GM18951 (cell line): ENCODE data around the gene GRID1.

Experiments
- POLR2A ChIP-seq: IDR thresholded peaks from 4 replicates; pipeline ENCODE4 v1.6.1; 2011; ENCODE audit warnings: mild to moderate bottlenecking; ENCODE audit not compliant: insufficient read length, insufficient read depth; ENCODE audit errors: extremely low read depth
- in situ Hi-C: fragments of 300-500 bp; cut with MboI; formaldehyde crosslinking; loops from one replicate; pipeline ENCODE4 v1.12.0; 2022; ENCODE audit warnings: low sequenced_read_pairs, mixed read lengths, inconsistent platforms; ENCODE audit not compliant: unreplicated experiment

GRID1 gene

DNA sequence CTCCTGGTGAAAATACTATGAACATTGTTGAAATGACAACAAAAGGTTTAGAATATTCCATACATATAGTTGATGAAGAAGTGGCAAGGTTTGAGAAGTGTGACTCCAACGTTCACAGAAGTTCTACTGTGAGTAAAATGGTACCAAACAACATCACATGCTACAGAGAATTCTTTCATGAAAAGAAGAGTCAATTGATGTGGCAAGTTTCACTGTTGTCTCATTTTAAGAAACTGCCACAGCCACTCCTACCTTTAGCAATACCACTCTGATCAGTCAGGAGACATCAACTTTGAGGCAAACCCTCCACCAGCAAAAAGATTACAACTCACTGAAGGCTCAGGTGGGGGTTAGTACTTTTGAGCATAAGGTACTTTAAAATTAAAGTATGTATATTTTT is 693.3 kb downstream of the GRID1 start:
- no peak for TF ChIP-seq POLR2A
- in situ Hi-C loops = no loop called here

DNA sequence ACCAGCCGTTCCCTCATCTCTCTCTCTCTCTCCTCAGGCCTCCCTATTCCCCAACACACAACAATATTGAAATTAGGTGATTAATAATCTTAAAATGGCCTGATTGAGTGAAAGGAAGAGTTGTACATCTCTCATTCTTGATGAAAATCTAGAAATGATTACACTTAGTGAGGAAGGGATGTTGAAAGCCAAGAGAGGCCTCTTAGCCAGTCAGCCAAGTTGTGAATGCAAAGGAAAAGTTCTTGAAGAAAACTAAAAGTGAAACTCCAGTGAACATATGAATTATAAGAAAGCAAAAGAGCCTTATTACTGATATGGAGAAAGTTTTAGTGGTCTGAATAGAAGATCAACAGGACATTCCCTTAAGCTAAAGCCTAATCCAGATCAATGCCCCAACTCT is 695.1 kb downstream of the GRID1 start:
- in situ Hi-C loops = no loop called here
- TF ChIP-seq POLR2A = no peak

DNA sequence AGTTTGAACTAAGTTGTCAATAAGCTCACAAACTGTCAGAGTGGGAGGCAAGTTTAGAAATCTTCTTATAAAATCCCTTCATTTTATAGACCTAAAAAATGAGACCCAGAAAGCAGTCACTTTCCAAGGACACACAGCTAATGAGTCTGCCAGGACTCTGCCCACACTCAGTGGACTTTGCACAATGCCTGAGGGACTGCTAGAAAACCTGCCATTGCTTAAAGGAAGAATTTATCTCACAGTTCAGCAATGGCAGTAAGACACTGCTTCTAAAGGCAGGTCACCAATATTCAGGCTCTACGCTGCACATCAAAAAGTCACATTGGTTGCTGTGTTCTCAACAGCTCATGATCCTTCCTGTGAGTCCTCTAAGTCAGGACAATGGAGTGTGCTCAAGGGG is 698.1 kb downstream of the GRID1 start:
- no peak for TF ChIP-seq POLR2A
- in situ Hi-C loops = no loop called here

DNA sequence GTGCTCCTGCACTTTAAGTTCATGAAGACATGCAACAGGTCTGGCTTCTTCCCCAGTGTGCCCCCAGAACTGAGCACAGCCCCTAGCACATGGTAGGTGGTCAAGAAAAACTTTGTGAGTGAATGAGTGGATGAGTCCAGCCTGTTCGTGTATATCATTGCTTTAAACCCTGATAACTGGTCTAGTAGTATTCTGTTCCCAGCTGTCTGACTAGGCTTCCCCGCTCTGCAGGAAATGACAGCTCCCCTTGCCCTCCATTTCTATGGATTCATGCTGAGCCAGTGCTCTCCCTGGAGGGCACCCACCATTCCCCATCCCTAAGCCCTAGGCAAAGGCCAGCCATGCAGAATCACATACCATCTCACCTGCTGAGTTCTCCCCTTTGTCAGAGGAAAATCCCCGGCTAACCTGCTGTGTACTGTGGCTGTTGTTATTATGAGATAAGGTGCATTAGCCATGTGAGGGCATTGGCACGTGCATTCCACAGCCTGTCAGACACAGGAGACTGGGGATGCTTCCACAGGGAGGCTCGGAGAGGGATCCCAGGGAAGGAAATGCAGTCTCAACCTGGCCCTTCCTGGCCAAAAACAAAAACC is 698.9 kb downstream of the GRID1 start:
- no peak for TF ChIP-seq POLR2A
- in situ Hi-C loops = no loop called here

DNA sequence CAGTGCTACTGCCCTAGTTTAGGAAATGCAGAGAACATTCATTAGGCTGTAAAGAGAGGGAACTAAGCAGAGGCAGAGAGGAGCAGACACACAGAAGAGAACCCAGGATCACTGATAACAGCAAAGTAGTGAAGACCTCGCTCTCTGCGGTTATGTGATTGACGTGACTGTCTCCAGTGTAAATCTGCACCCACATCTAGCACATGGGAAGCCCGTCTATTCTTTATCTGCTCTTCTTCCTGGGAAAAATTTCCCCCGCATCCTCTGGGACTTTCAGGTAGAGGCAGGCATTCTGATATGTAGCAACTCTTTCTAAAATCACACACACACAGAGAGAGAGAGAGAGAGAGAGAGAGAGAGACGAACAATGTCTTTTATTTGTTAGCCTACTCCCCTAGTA is 699.6 kb downstream of the GRID1 start:
- in situ Hi-C loops = no loop called here
- no peak for TF ChIP-seq POLR2A

DNA sequence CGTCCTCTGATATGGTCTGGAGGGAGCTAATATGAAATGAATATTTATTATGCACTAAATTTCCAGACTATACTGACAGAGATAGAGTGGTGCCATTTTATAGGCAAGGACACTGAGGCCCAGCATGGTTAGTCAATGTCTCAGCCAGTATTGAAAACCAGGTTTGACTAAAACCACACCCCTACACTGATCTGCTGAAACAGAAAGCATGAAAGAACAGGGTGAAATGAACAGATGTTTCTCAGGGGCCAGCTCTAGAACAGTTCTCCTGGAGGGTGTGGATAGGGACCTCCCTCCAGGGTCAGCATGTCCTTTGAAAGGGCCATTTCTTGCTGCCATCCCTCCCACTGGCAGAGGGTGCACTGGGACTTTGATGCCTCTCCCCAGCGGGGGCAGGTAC is 700.5 kb downstream of the GRID1 start:
- in situ Hi-C loops = no loop called here
- no peak for TF ChIP-seq POLR2A

DNA sequence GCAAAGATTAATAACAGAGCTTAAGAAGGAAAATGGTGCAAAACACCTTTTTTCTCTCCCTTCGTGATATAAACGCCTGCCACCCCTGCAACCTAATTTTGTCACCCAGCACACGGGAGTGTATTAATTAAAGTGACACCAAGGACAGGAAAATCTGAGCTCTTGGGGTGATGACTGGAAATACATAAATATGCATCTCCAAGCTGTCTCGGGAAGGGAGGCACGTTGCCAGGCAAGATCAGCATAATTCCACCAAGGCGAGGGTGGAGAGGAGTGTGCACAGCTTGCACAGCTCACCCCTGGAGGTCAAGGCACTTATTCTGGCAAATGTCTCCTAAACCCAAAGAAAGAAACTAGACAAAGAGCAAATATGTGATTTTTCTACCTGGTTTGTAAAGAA is 700.9 kb downstream of the GRID1 start:
- in situ Hi-C loops = no loop called here
- no peak for TF ChIP-seq POLR2A

DNA sequence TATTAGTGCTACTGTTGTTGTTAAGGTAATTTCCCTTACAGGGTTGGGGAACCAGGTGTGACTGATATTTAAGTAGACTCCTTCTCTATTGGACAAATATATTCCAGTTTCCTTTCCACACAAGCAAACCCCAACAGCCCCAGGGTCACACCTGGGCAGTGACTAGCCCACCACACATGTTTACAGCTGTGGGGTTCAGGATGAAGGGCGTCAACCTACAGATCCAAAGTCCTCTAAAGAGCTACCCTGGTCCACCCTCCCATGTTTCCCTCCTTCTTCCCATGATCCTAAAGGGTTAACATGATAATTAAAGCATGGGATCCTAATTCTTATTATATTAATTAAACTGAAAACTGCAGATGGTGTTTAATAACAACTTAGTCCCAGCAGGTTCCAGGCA is 701.5 kb downstream of the GRID1 start:
- in situ Hi-C loops = no loop called here
- no peak for TF ChIP-seq POLR2A

DNA sequence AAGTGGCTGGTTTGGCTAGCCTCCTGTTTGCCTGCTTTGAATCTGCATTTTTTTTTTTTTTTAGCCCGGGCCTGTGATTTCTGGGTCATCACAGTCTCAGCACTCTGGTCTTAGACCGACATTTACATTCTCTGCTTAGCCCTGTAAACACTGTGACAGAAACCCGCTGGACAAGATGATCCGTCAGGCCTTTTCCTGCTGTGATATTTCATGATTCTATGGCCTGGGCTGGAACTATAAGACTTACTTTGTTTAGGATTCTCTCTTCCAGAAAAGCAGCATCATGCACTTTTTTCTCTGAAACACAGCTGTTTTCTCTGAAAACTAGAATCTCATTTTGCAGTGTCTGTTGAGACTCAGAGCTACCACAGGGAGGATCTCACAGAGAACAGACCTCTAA is 705.5 kb downstream of the GRID1 start:
- in situ Hi-C loops = no loop called here
- no peak for TF ChIP-seq POLR2A

DNA sequence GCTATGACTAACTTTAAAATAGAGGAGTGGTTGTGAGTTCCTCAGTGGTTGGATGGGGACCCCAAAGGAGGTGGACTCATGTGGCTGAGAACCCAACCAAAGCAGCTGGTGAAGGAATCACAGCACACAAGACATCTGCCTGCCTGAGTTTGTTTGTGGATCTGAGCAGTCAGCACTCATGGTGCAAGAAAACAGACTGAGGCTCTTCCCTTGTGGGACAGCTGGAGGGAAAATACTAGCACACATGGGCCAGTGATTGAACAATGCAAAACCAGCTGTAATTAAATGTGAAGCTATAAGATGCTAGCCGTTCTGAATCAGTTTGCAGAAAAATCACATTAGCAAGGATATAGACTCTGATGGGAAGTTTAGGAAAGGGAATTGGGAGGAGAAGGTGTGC is 707.3 kb downstream of the GRID1 start:
- no peak for TF ChIP-seq POLR2A
- in situ Hi-C loops = no loop called here

DNA sequence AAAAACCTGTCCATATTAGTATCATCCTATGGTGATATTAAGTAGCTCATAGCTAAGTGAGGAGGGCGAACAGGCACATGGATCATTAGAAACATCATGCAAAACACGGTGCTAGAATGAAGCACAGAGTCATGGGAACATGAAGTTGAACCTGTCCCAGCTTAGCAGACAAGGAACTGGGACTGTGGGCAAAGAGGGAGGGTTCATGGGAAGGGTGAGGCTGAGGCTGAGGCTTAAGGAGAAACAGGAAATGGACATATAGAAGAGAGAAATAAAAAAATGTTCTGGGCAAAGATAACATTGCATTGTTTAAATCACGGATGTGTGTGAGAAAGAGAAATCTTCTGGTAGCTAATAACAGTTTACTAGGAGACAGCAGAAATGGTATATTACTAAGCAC is 708.1 kb downstream of the GRID1 start:
- no peak for TF ChIP-seq POLR2A
- in situ Hi-C loops = no loop called here

DNA sequence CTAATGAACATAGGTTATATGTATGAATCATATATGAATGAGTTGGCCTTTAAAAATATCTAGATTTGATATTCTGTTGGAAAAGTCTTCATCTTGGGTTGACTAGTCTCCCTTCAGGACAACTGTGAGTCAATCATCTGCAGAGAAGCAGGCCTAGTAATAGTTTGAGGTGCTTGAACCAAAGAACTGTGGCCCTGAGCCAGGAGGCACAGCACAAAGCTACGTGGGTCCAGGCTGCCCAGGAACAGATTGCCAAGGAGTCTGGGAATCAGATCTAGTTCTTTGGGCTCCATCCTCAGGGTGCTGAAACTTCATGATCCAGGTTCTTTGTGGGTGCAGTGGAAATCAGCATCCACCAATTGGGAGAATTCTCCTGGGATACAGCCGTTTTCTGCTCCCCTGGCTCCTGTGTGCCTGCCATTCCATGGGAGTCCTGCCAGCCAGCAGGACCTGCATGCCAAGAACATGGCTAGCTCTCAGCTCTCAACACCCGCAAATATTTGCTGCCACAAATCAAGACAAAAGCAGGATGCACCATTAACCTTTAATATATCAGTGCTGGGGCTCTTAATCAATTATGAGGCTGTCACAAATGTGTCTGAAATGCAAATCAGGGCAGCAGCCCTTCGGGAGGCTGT is 709.0 kb downstream of the GRID1 start:
- no peak for TF ChIP-seq POLR2A
- in situ Hi-C loops = no loop called here

DNA sequence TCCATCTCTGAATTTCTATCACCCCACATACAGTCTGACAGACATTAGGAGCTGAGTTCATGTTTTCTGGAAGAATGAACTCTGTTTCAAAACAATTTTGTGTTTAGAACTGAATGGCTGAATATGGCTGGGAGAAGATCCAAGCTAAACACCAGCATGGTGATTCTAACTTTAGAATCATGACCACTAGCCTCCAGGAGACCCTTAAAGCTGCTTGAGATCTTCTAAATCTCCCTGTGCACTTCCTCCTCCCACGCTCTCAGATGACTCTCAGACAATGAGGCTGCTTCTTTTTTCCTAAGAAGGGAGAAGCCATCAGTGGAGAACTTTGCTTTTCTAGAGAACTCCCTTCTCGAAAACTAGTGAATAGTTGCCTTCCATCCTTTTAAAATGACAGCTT is 711.2 kb downstream of the GRID1 start:
- in situ Hi-C loops = no loop called here
- TF ChIP-seq POLR2A = no peak

DNA sequence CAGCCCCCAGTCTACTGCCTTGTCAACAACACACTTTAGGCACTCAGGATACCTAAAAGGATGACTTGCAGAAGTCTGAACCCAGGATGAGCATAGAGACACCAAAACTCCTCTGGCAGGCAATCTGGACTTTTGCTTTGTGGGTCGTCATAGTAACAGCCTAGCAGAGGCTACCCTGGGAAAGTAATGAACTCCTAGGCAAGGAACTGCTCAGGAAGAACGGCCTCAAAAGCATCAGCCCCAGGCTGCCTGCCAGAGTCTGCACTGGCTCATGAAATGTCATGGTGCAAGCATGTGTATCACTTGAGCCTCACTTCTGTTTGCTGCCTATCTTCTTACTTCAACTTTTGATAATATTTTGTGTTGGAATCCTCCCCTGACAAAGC is 715.1 kb downstream of the GRID1 start:
- TF ChIP-seq POLR2A = no peak
- in situ Hi-C loops = no loop called here
